Activated CD4-positive, alpha-beta T cell treated with anti-CD3 and anti-CD28 coated beads for 24 hours (primary cell): ENCODE data around the gene LYSMD2.

Experiments
- DNase-seq, 2 donors: peaks; one replicate each; pipeline ENCODE4 v3.0.0-alpha.2; 2020; ENCODE audit warnings: low read depth in 2 of 2

LYSMD2 gene

GRCh38 chr15:51751697-51752683, 14.5 kb upstream of the LYSMD2 start:
- DNase-seq: no peak

- DNase-seq: no peak
Observed at GRCh38 chr15:51750792-51751696, 13.6 kb upstream of the LYSMD2 start, which contains the start of gene TMOD2. TMOD2 (plus strand) TSS chr15:51751597; CDS start chr15:51766442, 14,845 bp downstream.

GRCh38 chr15:51750186-51750585, 12.7 kb upstream of the LYSMD2 start:
- no peak for DNase-seq

- no peak for DNase-seq
Observed at GRCh38 chr15:51749307-51749706, 11.9 kb upstream of the LYSMD2 start.

- no peak for DNase-seq
Observed at GRCh38 chr15:51739061-51739712, 1.7 kb upstream of the LYSMD2 start.

- no peak for DNase-seq
Observed at GRCh38 chr15:51738553-51738952, 1.1 kb upstream of the LYSMD2 start.

- no peak for DNase-seq
Observed at GRCh38 chr15:51736751-51737521, 519 bp downstream of the LYSMD2 start.

- DNase-seq: no peak
Observed at GRCh38 chr15:51736069-51736468, 1.4 kb downstream of the LYSMD2 start.

- DNase-seq: no peak
Observed at GRCh38 chr15:51735228-51736010, 2.0 kb downstream of the LYSMD2 start.

- no peak for DNase-seq
Observed at GRCh38 chr15:51732646-51733045, 4.8 kb downstream of the LYSMD2 start.

GRCh38 chr15:51731549-51732267, 5.7 kb downstream of the LYSMD2 start:
- DNase-seq: no peak

GRCh38 chr15:51727141-51727897, 10.1 kb downstream of the LYSMD2 start:
- no peak for DNase-seq

GRCh38 chr15:51726302-51727073, 11.0 kb downstream of the LYSMD2 start:
- no peak for DNase-seq

- DNase-seq: no peak
Observed at GRCh38 chr15:51724673-51725072, 12.8 kb downstream of the LYSMD2 start.

- DNase-seq: no peak
Observed at GRCh38 chr15:51724199-51724598, 13.3 kb downstream of the LYSMD2 start.

GRCh38 chr15:51721199-51721960, 16.1 kb downstream of the LYSMD2 start:
- no peak for DNase-seq
